Panc1 (cell line): ENCODE data around the gene MGA. TPM values are rescaled to one million over a fixed set of nuclear protein-coding genes. Genes with fewer than 3 reads are reported as not detected.
A peak's percentile ranks its signal among the peaks of the same experiment; 100 is the strongest.

Experiments used
- ATAC-seq: fragments of 200-7000 bp; cut with Tn5 transposase; 2 replicates; pipeline ENCODE4 v1.9.1; 2020; ENCODE audit warnings: mild to moderate bottlenecking, moderate library complexity
- BruUV-seq: library from RNA; stranded (reverse); fragments of 400-500 nt; replicated peaks from 2 replicates; lab custom pipeline; 2021; lab: Mats Ljungman, UMichigan
- CTCF ChIA-PET: fragments of 300-600 bp; sonication (Branson Sonifier 250); formaldehyde crosslinking; loops from one replicate; lab custom pipeline; 2022; ENCODE audit warnings: antibody characterized with exemption; lab: Charles Lee
- POLR2A ChIA-PET: fragments of 300-600 bp; sonication (Branson Sonifier 250); formaldehyde crosslinking; loops from one replicate; lab custom pipeline; 2022; ENCODE audit warnings: antibody characterized with exemption; lab: Charles Lee
- DNase-seq: peaks from one replicate; pipeline ENCODE4 v3.0.0-alpha.2; 2010; ENCODE audit warnings: low read depth, low spot score
- H3K27ac ChIP-seq: 2 replicates; pipeline ENCODE4 v1.5.1; 2011; ENCODE audit warnings: mild to moderate bottlenecking, low read length, inconsistent platforms
- H3K27me3 ChIP-seq: fragments of 200-500 bp; sonication (Bioruptor generic); 2 replicates; pipeline ENCODE4 v1.6.0; 2014; ENCODE audit warnings: low read length, inconsistent platforms; ENCODE audit not compliant: control insufficient read depth, insufficient read depth
- H3K36me3 ChIP-seq: fragments of 200-500 bp; sonication (Bioruptor generic); 2 replicates; pipeline ENCODE4 v1.5.1; 2014; ENCODE audit warnings: inconsistent platforms, mild to moderate bottlenecking, low read length, moderate library complexity; ENCODE audit not compliant: control insufficient read depth, insufficient read depth
- H3K4me1 ChIP-seq: 2 replicates; pipeline ENCODE4 v1.5.1; 2011; ENCODE audit warnings: inconsistent platforms, mild to moderate bottlenecking, low read length, moderate library complexity; ENCODE audit not compliant: control insufficient read depth, insufficient read depth
- H3K4me3 ChIP-seq, 2 experiments: 2 replicates each; pipeline ENCODE4 v1.5.1; 2011 to 2012; ENCODE audit warnings: low read depth in 2 of 2, low read length in 2 of 2, mild to moderate bottlenecking in 2 of 2, inconsistent platforms in 1 of 2, moderate library complexity in 1 of 2
- H3K9me3 ChIP-seq: fragments of 200-500 bp; sonication (Bioruptor generic); 2 replicates; pipeline ENCODE4 v1.5.1; 2014; ENCODE audit warnings: low read depth, mild to moderate bottlenecking, inconsistent platforms, low read length, moderate library complexity; ENCODE audit not compliant: control insufficient read depth, insufficient read depth
- CTCF ChIP-seq: fragments of 450-650 bp; IDR thresholded peaks from 2 replicates; pipeline ENCODE4 v1.5.1; 2017; ENCODE audit warnings: mild to moderate bottlenecking
- POLR2AphosphoS5 ChIP-seq: IDR thresholded peaks from 2 replicates; pipeline ENCODE4 v1.6.1; 2012; ENCODE audit warnings: mild to moderate bottlenecking, low read depth, low read length, moderate library complexity
- REST ChIP-seq, 2 experiments: IDR thresholded peaks; 2 replicates each; pipeline ENCODE4 v1.6.1; 2011 to 2012; ENCODE audit warnings: low read depth in 2 of 2, control low read depth in 1 of 2, low read length in 1 of 2, mild to moderate bottlenecking in 1 of 2, moderate library complexity in 1 of 2; ENCODE audit not compliant: insufficient read depth in 1 of 2
- SIN3A ChIP-seq: IDR thresholded peaks from 2 replicates; pipeline ENCODE4 v1.6.1; 2012; ENCODE audit warnings: low read depth, mild to moderate bottlenecking, low read length, moderate library complexity, borderline replicate concordance; ENCODE audit not compliant: insufficient read depth
- TCF7L2 ChIP-seq: IDR thresholded peaks from 2 replicates; pipeline ENCODE4 v1.6.1; 2011; ENCODE audit warnings: mild to moderate bottlenecking, low read depth, low read length, inconsistent platforms
- in situ Hi-C: cut with HindIII; loops from 2 replicates; pipeline ENCODE4 v1.10.0; 2016; ENCODE audit warnings: low sequenced_read_pairs, low pct_unique_long_range_greater_than_20kb
- intact Hi-C: fragments of 100-400 bp; cut with micrococcal nuclease; formaldehyde crosslinking; loops from one replicate; pipeline ENCODE4 v1.10.0; 2022; ENCODE audit not compliant: unreplicated experiment
- total RNA-seq: library from RNA; stranded (reverse); gene quantifications from one replicate; pipeline ENCODE4 v1.2.1, GENCODE V29; 2021; ENCODE audit not compliant: unreplicated experiment

The MGA gene
- total RNA-seq, 1 experiment from 2014 or later, result 43.6 TPM

GRCh38 chr15:41730543-41730942 is 70.3 kb downstream of the MGA start:
- TF ChIP-seq SIN3A (no peak), TCF7L2 (no peak), REST (IDR thresholded peaks at IDR 0.05; ENCODE audit: insufficient read depth in 1 of 2, low read depth in 2 of 2, low read length in 1 of 2) (no peak), POLR2AphosphoS5 (no peak), CTCF (no peak)
- intact Hi-C loops (no loop called here), in situ Hi-C loops (no loop called here)
- no peak for ATAC-seq
- CTCF ChIA-PET, result no interaction called here
- POLR2A ChIA-PET, result no interaction called here
- DNase-seq, result no peak
- no peaks in the 10 kb centered on the region for H3K27me3 ChIP-seq
- H3K9me3 ChIP-seq, result no peaks in the 10 kb centered on the region
- no peak overlapping the region for H3K4me3 ChIP-seq
- no peak overlapping the region for H3K27ac ChIP-seq
- no peaks in the 10 kb centered on the region for H3K4me1 ChIP-seq
- H3K36me3 ChIP-seq, result peaks cover 14% of the 10 kb centered on the region
- BruUV-seq, result TSS peak; percentile 39

- H3K4me1 ChIP-seq, result no peaks in the 10 kb centered on the region
- no peak overlapping the region for H3K27ac ChIP-seq
- peaks cover 24% of the 10 kb centered on the region for H3K36me3 ChIP-seq
Measured at GRCh38 chr15:41732483-41732882, 72.3 kb downstream of the MGA start.

More at GRCh38 chr15:41732483-41732882, 72.3 kb downstream of the MGA start:
- ATAC-seq (no peak), DNase-seq (no peak)
- in situ Hi-C loops (no loop called here), intact Hi-C loops (no loop called here)
- H3K4me3 ChIP-seq, result no peak overlapping the region
- H3K27me3 ChIP-seq, result no peaks in the 10 kb centered on the region
- no peaks in the 10 kb centered on the region for H3K9me3 ChIP-seq
- CTCF ChIA-PET, result no interaction called here
- POLR2A ChIA-PET, result no interaction called here
- TF ChIP-seq POLR2AphosphoS5 (no peak), TCF7L2 (no peak), REST (IDR thresholded peaks at IDR 0.05; ENCODE audit: insufficient read depth in 1 of 2, low read depth in 2 of 2, low read length in 1 of 2) (no peak), SIN3A (no peak), CTCF (no peak)
- no TSS peak for BruUV-seq
